ENCODE data around the gene ITCH. TPM values are rescaled to one million over a fixed set of nuclear protein-coding genes. Genes with fewer than 3 reads are reported as not detected.

The ITCH gene
- total RNA-seq, 1 experiment from 2014 or later, result 138 TPM

GRCh38 chr20:34525709-34526416 lies 162.8 kb downstream of the ITCH start:
- ChIA-PET CTCF (interaction anchor here (0.6 to 1.8 kb wide), 5 partner anchors 175 to 224 kb away, joined by 4 to 10 read pairs (median 7); no protein-coding TSS in a partner anchor), POLR2A (interaction anchor here (2.7 kb wide), 1 partner anchor 10 kb away, joined by 17 read pairs; the partner anchor contains the start of gene DYNLRB1)
- peaks cover 46% of the 10 kb centered on the region for H3K4me1 ChIP-seq
- intact Hi-C loops (cut with micrococcal nuclease; ENCODE audit: unreplicated experiment), result loop anchor here (1.0 kb wide), 1 partner anchor 10 kb away; the partner anchor contains the start of gene DYNLRB1
- H3K36me3 Mint-ChIP-seq (ENCODE audit: insufficient read depth, unreplicated experiment), result peaks cover 83% of the 10 kb centered on the region
- no peaks in the 10 kb centered on the region for H3K9me3 ChIP-seq
- no peaks in the 10 kb centered on the region for H3K9me3 Mint-ChIP-seq (ENCODE audit: unreplicated experiment)
- no peaks in the 10 kb centered on the region for H3K27me3 ChIP-seq (replicated peaks; ENCODE audit: control insufficient read depth, insufficient read depth, low read length)
- H3K4me3 ChIP-seq (ENCODE audit: low read depth, low read length), result no peak overlapping the region
- peak overlapping the region; percentile 64 for H3K4me3 Mint-ChIP-seq (ENCODE audit: unreplicated experiment)
- no peaks in the 10 kb centered on the region for H3K27me3 Mint-ChIP-seq (ENCODE audit: insufficient read depth, unreplicated experiment)
- no peak for TF ChIP-seq CTCF (IDR thresholded peaks at IDR 0.05; ENCODE audit: insufficient read depth in 1 of 2, low read depth in 1 of 2, low read length in 1 of 2, severe bottlenecking in 1 of 2, unreplicated experiment in 1 of 2)
- TSS peak; percentile 95 for BruUV-seq (replicated peaks)
- H3K4me1 Mint-ChIP-seq (ENCODE audit: low read depth, unreplicated experiment), result peaks cover 50% of the 10 kb centered on the region
- H3K36me3 ChIP-seq (ENCODE audit: control insufficient read depth, insufficient read depth, low read length), result peaks cover 20% of the 10 kb centered on the region
- H3K27ac Mint-ChIP-seq (ENCODE audit: unreplicated experiment), result peak overlapping the region; percentile 83
- peak; percentile 90 to 95 for DNase-seq

- CTCF ChIA-PET, result interaction anchor here (1.1 to 1.5 kb wide), 3 partner anchors 12 to 336 kb away, joined by 3 to 6 read pairs (median 4); no protein-coding TSS in a partner anchor
- H3K36me3 ChIP-seq (ENCODE audit: control insufficient read depth, insufficient read depth, low read length), result peaks cover 20% of the 10 kb centered on the region
- H3K27ac Mint-ChIP-seq (ENCODE audit: unreplicated experiment), result peak overlapping the region; percentile 83
- H3K9me3 ChIP-seq, result no peaks in the 10 kb centered on the region
- H3K27me3 Mint-ChIP-seq (ENCODE audit: insufficient read depth, unreplicated experiment), result no peaks in the 10 kb centered on the region
- intact Hi-C loops (cut with micrococcal nuclease; ENCODE audit: unreplicated experiment), result no loop called here
- peaks cover 52% of the 10 kb centered on the region for H3K4me1 Mint-ChIP-seq (ENCODE audit: low read depth, unreplicated experiment)
- peak overlapping the region; percentile 64 for H3K4me3 Mint-ChIP-seq (ENCODE audit: unreplicated experiment)
- no peak overlapping the region for H3K4me3 ChIP-seq (ENCODE audit: low read depth, low read length)
- POLR2A ChIA-PET, result interaction anchor here (2.7 kb wide), 1 partner anchor 10 kb away, joined by 17 read pairs; the partner anchor contains the start of gene DYNLRB1
- TSS peak; percentile 59 for BruUV-seq (replicated peaks)
- no peak for DNase-seq
- no peak for TF ChIP-seq CTCF (IDR thresholded peaks at IDR 0.05; ENCODE audit: insufficient read depth in 1 of 2, low read depth in 1 of 2, low read length in 1 of 2, severe bottlenecking in 1 of 2, unreplicated experiment in 1 of 2)
- peaks cover 46% of the 10 kb centered on the region for H3K4me1 ChIP-seq
- H3K36me3 Mint-ChIP-seq (ENCODE audit: insufficient read depth, unreplicated experiment), result peaks cover 87% of the 10 kb centered on the region
- H3K27me3 ChIP-seq (replicated peaks; ENCODE audit: control insufficient read depth, insufficient read depth, low read length), result no peaks in the 10 kb centered on the region
- H3K9me3 Mint-ChIP-seq (ENCODE audit: unreplicated experiment), result no peaks in the 10 kb centered on the region
Observed at GRCh38 chr20:34526466-34526865, 163.4 kb downstream of the ITCH start.

GRCh38 chr20:34527016-34527415 lies 163.9 kb downstream of the ITCH start:
- Histone ChIP-seq H3K9me3 (no peaks in the 10 kb centered on the region), H3K36me3 (ENCODE audit: control insufficient read depth, insufficient read depth, low read length) (peaks cover 20% of the 10 kb centered on the region), H3K4me1 (peaks cover 46% of the 10 kb centered on the region), H3K27me3 (replicated peaks; ENCODE audit: control insufficient read depth, insufficient read depth, low read length) (no peaks in the 10 kb centered on the region), H3K4me3 (ENCODE audit: low read depth, low read length) (no peak overlapping the region)
- Mint-ChIP-seq H3K36me3 (ENCODE audit: insufficient read depth, unreplicated experiment) (peaks cover 91% of the 10 kb centered on the region), H3K27me3 (ENCODE audit: insufficient read depth, unreplicated experiment) (no peaks in the 10 kb centered on the region), H3K4me3 (ENCODE audit: unreplicated experiment) (peak overlapping the region; percentile 64), H3K9me3 (ENCODE audit: unreplicated experiment) (no peaks in the 10 kb centered on the region), H3K4me1 (ENCODE audit: low read depth, unreplicated experiment) (peaks cover 53% of the 10 kb centered on the region), H3K27ac (ENCODE audit: unreplicated experiment) (peak overlapping the region; percentile 83)
- no TSS peak for BruUV-seq (replicated peaks)
- CTCF ChIA-PET, result interaction anchor here (1.1 to 1.5 kb wide), 3 partner anchors 11 to 336 kb away, joined by 3 to 6 read pairs (median 4); no protein-coding TSS in a partner anchor
- intact Hi-C loops (cut with micrococcal nuclease; ENCODE audit: unreplicated experiment), result no loop called here
- DNase-seq, result no peak
- TF ChIP-seq CTCF (IDR thresholded peaks at IDR 0.05; ENCODE audit: insufficient read depth in 1 of 2, low read depth in 1 of 2, low read length in 1 of 2, severe bottlenecking in 1 of 2, unreplicated experiment in 1 of 2), result no peak
- POLR2A ChIA-PET, result interaction anchor here (2.7 kb wide), 1 partner anchor 11 kb away, joined by 17 read pairs; the partner anchor contains the start of gene DYNLRB1
